Adrenal gland (tissue), 5 donors: ENCODE data around the gene OVOL2.

Experiments used
- CTCF ChIP-seq, 6 experiments: fragments of 450-650 bp in 4 of 6; fragments of 200-600 bp in 2 of 6; sonication (generic) in 1 of 6; IDR thresholded peaks; 1 replicate in 5 of 6; 2 replicates in 1 of 6; pipeline versions ENCODE4 v1.5.1 to v1.8.0; 2016 to 2021; ENCODE audit warnings: antibody characterized with exemption in 6 of 6, mild to moderate bottlenecking in 2 of 6, moderate library complexity in 1 of 6
- POLR2A ChIP-seq, 2 donors: fragments of 450-650 bp; IDR thresholded peaks; one replicate each; pipeline ENCODE4 v1.6.1; 2017; ENCODE audit warnings: antibody characterized with exemption in 2 of 2, mild to moderate bottlenecking in 2 of 2, moderate library complexity in 1 of 2
- donor health status: DM: no; HTN: no; CAD: no.

GRCh38 chr20:18009116-18009515, 48.6 kb downstream of the OVOL2 start:
- no peak for TF ChIP-seq CTCF (IDR thresholded peaks at IDR 0.05)
- TF ChIP-seq POLR2A (IDR thresholded peaks at IDR 0.05): no peak
